ENCODE data around the gene IRF6.

DNA sequence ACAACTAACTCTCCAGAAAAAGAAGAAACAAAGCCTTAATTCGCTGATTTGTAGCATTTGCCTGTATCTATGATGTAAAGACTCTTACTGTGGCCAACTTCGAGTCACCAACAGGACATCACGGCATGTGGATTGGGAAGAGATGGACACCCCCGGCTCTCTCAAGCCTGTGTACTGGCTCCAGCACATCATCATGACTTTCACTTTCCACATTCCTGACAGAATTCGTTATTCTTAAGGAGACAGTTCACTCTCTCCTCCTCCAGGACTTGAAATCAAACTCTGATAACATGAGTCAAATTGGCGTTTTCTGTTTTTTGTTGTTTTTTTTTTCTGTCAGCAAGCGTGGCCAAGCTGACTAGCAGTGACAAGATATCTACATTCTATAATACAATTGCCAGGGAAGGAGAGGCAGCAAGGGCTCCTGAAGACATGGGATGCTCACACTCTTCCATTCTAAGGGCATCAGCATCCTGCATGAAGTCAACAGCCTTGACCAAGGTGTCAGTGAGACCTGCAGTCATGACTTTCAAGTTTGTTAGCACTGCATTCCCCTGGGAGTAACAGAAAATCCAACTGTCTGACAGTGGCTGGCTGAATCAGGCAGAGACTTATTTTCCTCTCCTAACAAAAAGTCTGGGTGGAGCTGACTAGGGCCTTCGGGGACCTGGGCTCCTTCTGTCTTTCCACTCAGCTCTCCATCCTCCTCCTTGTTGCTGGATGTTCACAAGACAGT, 63.4 kb downstream of the IRF6 start:
- TF ChIP-seq, protein P1, sequence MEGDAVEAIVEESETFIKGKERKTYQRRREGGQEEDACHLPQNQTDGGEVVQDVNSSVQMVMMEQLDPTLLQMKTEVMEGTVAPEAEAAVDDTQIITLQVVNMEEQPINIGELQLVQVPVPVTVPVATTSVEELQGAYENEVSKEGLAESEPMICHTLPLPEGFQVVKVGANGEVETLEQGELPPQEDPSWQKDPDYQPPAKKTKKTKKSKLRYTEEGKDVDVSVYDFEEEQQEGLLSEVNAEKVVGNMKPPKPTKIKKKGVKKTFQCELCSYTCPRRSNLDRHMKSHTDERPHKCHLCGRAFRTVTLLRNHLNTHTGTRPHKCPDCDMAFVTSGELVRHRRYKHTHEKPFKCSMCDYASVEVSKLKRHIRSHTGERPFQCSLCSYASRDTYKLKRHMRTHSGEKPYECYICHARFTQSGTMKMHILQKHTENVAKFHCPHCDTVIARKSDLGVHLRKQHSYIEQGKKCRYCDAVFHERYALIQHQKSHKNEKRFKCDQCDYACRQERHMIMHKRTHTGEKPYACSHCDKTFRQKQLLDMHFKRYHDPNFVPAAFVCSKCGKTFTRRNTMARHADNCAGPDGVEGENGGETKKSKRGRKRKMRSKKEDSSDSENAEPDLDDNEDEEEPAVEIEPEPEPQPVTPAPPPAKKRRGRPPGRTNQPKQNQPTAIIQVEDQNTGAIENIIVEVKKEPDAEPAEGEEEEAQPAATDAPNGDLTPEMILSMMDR (IDR thresholded peaks at IDR 0.05): no peak
- no peak for TF ChIP-seq EZH2 (IDR thresholded peaks at IDR 0.05; ENCODE audit: borderline replicate concordance, insufficient read depth, low read depth, low read length, poor library complexity, severe bottlenecking)

Measured in B cell (primary cell).